OCI-LY3 (cell line): ENCODE results near the gene CAMK2B.

Experiments used
- CTCF ChIP-seq: fragments of 200-600, 300-600 bp; sonication (generic); IDR thresholded peaks from 2 replicates; pipeline ENCODE4 v1.5.1; 2014; ENCODE audit warnings: antibody characterized with exemption, low read length, low read depth
- EZH2phosphoT487 ChIP-seq: fragments of 200-600 bp; shearing (Covaris generic); IDR thresholded peaks from 2 replicates; pipeline ENCODE4 v1.6.1; 2018; ENCODE audit warnings: antibody characterized with exemption, mixed run types, low read depth

GRCh38 chr7:44265728-44266127, 59.7 kb downstream of the CAMK2B start:
- no peak for TF ChIP-seq CTCF
- TF ChIP-seq EZH2phosphoT487, result no peak
